ENCODE results near the gene RNF223. TPM values are rescaled to one million over a fixed set of nuclear protein-coding genes. Genes with fewer than 3 reads are reported as not detected.
"Not testable (repeated sequence)": the region's sequence is repeated elsewhere in the genome, so short reads cannot be mapped to it uniquely, and the experiment has no call there.

RNF223 gene
- total RNA-seq, 1 donor from 2014 or later: not detected

- intact Hi-C loops (cut with DNase I): no loop called here
- ATAC-seq (no peak), DNase-seq (ENCODE audit: missing footprints) (no peak)
Observed at GRCh38 chr1:1080951-1081310, 6.8 kb upstream of the RNF223 start.

- ATAC-seq: peak; percentile 91
- peak; percentile 79 for DNase-seq (ENCODE audit: missing footprints)
- intact Hi-C loops (cut with DNase I): no loop called here
Observed at GRCh38 chr1:1080122-1080757, 6.1 kb upstream of the RNF223 start.

- intact Hi-C loops (cut with DNase I): no loop called here
- ATAC-seq: peak; percentile 60
- no peak for DNase-seq (ENCODE audit: missing footprints)
Observed at GRCh38 chr1:1079408-1080121, 5.5 kb upstream of the RNF223 start.

- DNase-seq (ENCODE audit: missing footprints); ATAC-seq; intact Hi-C loops (cut with DNase I): not testable (repeated sequence)
Observed at GRCh38 chr1:1077396-1077795, 3.3 kb upstream of the RNF223 start.

- intact Hi-C loops (cut with DNase I): no loop called here
- no peak for ATAC-seq
- DNase-seq (ENCODE audit: missing footprints): no peak
Observed at GRCh38 chr1:1075148-1075935, 1.2 kb upstream of the RNF223 start.

GRCh38 chr1:1074631-1075147, 583 bp upstream of the RNF223 start:
- DNase-seq (ENCODE audit: missing footprints) (peak; percentile 56), ATAC-seq (no peak)
- intact Hi-C loops (cut with DNase I): no loop called here

- peak; percentile 61 for DNase-seq (ENCODE audit: missing footprints)
- intact Hi-C loops (cut with DNase I): no loop called here
- no peak for ATAC-seq
Observed at GRCh38 chr1:1072849-1073742, 1.0 kb downstream of the RNF223 start.

- ATAC-seq (no peak), DNase-seq (ENCODE audit: missing footprints) (peak; percentile 48)
- intact Hi-C loops (cut with DNase I): no loop called here
Observed at GRCh38 chr1:1072299-1072848, 1.7 kb downstream of the RNF223 start.

- DNase-seq (ENCODE audit: missing footprints) (peak; percentile 58), ATAC-seq (no peak)
- intact Hi-C loops (cut with DNase I): no loop called here
Observed at GRCh38 chr1:1071486-1072298, 2.4 kb downstream of the RNF223 start.

GRCh38 chr1:1069711-1070676, 4.1 kb downstream of the RNF223 start:
- ATAC-seq (no peak), DNase-seq (ENCODE audit: missing footprints) (no peak)
- intact Hi-C loops (cut with DNase I): no loop called here

- intact Hi-C loops (cut with DNase I): no loop called here
- ATAC-seq (peak; percentile 42), DNase-seq (ENCODE audit: missing footprints) (no peak)
Observed at GRCh38 chr1:1069056-1069710, 4.9 kb downstream of the RNF223 start.

GRCh38 chr1:1068517-1069055, 5.5 kb downstream of the RNF223 start:
- intact Hi-C loops (cut with DNase I): no loop called here
- no peak for ATAC-seq

GRCh38 chr1:1067860-1068516, 6.1 kb downstream of the RNF223 start:
- no peak for ATAC-seq

More at GRCh38 chr1:1068517-1069055, 5.5 kb downstream of the RNF223 start:
- no peak for DNase-seq (ENCODE audit: missing footprints)

GRCh38 chr1:1067284-1067859, 6.7 kb downstream of the RNF223 start:
- intact Hi-C loops (cut with DNase I): no loop called here
- DNase-seq (ENCODE audit: missing footprints) (no peak), ATAC-seq (no peak)

More at GRCh38 chr1:1067860-1068516, 6.1 kb downstream of the RNF223 start:
- intact Hi-C loops (cut with DNase I): no loop called here
- no peak for DNase-seq (ENCODE audit: missing footprints)
